SK-N-SH (cell line): ENCODE data around the gene GPS2. TPM values are rescaled to one million over a fixed set of nuclear protein-coding genes. Genes with fewer than 3 reads are reported as not detected.

ENCODE experiments used
- CTCF ChIA-PET: fragments of 300-600, 350-600 bp; formaldehyde crosslinking; extraction: SDS; loops from one replicate; lab custom pipeline; 2021; lab: Yijun Ruan, JAX
- POLR2A ChIA-PET: fragments of 350-600 bp; sonication (Branson Sonifier 250); formaldehyde crosslinking; extraction: SDS; loops from one replicate; lab custom pipeline; 2020; ENCODE audit warnings: antibody characterized with exemption, inconsistent platforms; lab: Yijun Ruan, JAX
- DNase-seq: peaks from one replicate; pipeline ENCODE4 v3.0.0; 2012
- H2AFZ ChIP-seq: fragments of 200-600 bp; sonication (generic); 2 replicates; pipeline ENCODE4 v1.8.1; 2016; ENCODE audit warnings: antibody characterized with exemption, mild to moderate bottlenecking, low read depth
- H3F3A ChIP-seq: fragments of 200-600 bp; sonication (generic); replicated peaks from 2 replicates; pipeline ENCODE3; 2016; ENCODE audit warnings: antibody characterized with exemption, mild to moderate bottlenecking; ENCODE audit not compliant: insufficient read depth
- H3K27ac ChIP-seq, 2 experiments: fragments of 200-500 bp in 1 of 2; fragments of 200-600 bp in 1 of 2; sonication (Bioruptor generic) in 1 of 2; sonication (generic), shearing (Covaris generic) in 1 of 2; 2 replicates each; pipeline versions ENCODE4 v1.5.1 to v1.6.1; 2014 to 2016; ENCODE audit warnings: low read depth in 2 of 2, inconsistent platforms in 1 of 2, low read length in 1 of 2, mild to moderate bottlenecking in 1 of 2, mixed read lengths in 1 of 2
- H3K27me3 ChIP-seq: fragments of 200-600 bp; sonication (generic), shearing (Covaris generic); 2 replicates; pipeline ENCODE4 v1.6.1; 2016; ENCODE audit warnings: mixed run types; ENCODE audit not compliant: insufficient read depth
- H3K36me3 ChIP-seq, 2 experiments: fragments of 200-500 bp in 1 of 2; fragments of 200-600 bp in 1 of 2; sonication (Bioruptor generic) in 1 of 2; sonication (generic) in 1 of 2; replicated peaks in 1 of 2; 2 replicates each; pipeline versions ENCODE3 to v1.5.1; 2014 to 2016; ENCODE audit warnings: low read length in 1 of 2, mild to moderate bottlenecking in 1 of 2; ENCODE audit not compliant: insufficient read depth in 2 of 2, control insufficient read depth in 1 of 2
- H3K4me1 ChIP-seq, 2 experiments: fragments of 200-500 bp in 1 of 2; fragments of 200-600 bp in 1 of 2; sonication (Bioruptor generic) in 1 of 2; sonication (generic), shearing (Covaris generic) in 1 of 2; 2 replicates each; pipeline versions ENCODE4 v1.5.1 to v1.6.1; 2014 to 2016; ENCODE audit warnings: low read depth in 1 of 2, low read length in 1 of 2, mixed run types in 1 of 2; ENCODE audit not compliant: insufficient read depth in 2 of 2, control insufficient read depth in 1 of 2
- H3K4me2 ChIP-seq: fragments of 200-600 bp; sonication (generic), shearing (Covaris generic); 2 replicates; pipeline ENCODE4 v1.6.1; 2017; ENCODE audit warnings: mixed run types
- H3K4me3 ChIP-seq, 2 experiments: fragments of 200-500 bp in 1 of 2; fragments of 200-600 bp in 1 of 2; sonication (Bioruptor generic) in 1 of 2; sonication (generic), shearing (Covaris generic) in 1 of 2; 2 replicates each; pipeline versions ENCODE4 v1.5.1 to v1.8.1; 2014 to 2016; ENCODE audit warnings: low read depth in 2 of 2, inconsistent platforms in 1 of 2, low read length in 1 of 2, mild to moderate bottlenecking in 1 of 2, mixed read lengths in 1 of 2, moderate library complexity in 1 of 2
- H3K79me2 ChIP-seq: fragments of 200-600 bp; sonication (generic); 2 replicates; pipeline ENCODE4 v1.8.1; 2017; ENCODE audit warnings: mild to moderate bottlenecking; ENCODE audit not compliant: insufficient read depth
- H3K9ac ChIP-seq: fragments of 200-600 bp; sonication (generic); 2 replicates; pipeline ENCODE4 v1.6.1; 2017; ENCODE audit warnings: mixed run types
- H3K9me2 ChIP-seq: fragments of 200-600 bp; sonication (generic); 2 replicates; pipeline ENCODE4 v1.6.1; 2017; ENCODE audit warnings: mixed run types
- H3K9me3 ChIP-seq: fragments of 200-600 bp; sonication (generic); 2 replicates; pipeline ENCODE4 v1.6.1; 2017; ENCODE audit warnings: mixed run types, mild to moderate bottlenecking, moderate library complexity
- H4K20me1 ChIP-seq: fragments of 200-600 bp; sonication (generic); 2 replicates; pipeline ENCODE4 v1.6.1; 2017; ENCODE audit warnings: mild to moderate bottlenecking, mixed run types; ENCODE audit not compliant: insufficient read depth
- CHD2 ChIP-seq: fragments of 150-350 bp; IDR thresholded peaks from 2 replicates; pipeline ENCODE4 v1.6.1; 2018; ENCODE audit warnings: low read length; ENCODE audit not compliant: partially characterized antibody
- EP300 ChIP-seq, 2 experiments: IDR thresholded peaks; 2 replicates each; pipeline versions ENCODE4 v1.4.0 to v1.6.1; 2012; ENCODE audit warnings: borderline replicate concordance in 1 of 2, low read depth in 1 of 2, low read length in 1 of 2
- EZH2phosphoT487 ChIP-seq: fragments of 200-600 bp; sonication (generic); IDR thresholded peaks from 2 replicates; pipeline ENCODE4 v1.6.1; 2017; ENCODE audit warnings: low read depth, mixed run types, mild to moderate bottlenecking, antibody characterized with exemption, moderate library complexity, borderline replicate concordance
- FOSL2 ChIP-seq: IDR thresholded peaks from 2 replicates; pipeline ENCODE4 v1.4.0; 2012; ENCODE audit warnings: low read depth, mild to moderate bottlenecking, moderate library complexity, borderline replicate concordance
- GABPA ChIP-seq: IDR thresholded peaks from 2 replicates; pipeline ENCODE4 v1.4.0; 2012; ENCODE audit warnings: low read depth, mild to moderate bottlenecking
- MXI1 ChIP-seq: IDR thresholded peaks from 2 replicates; pipeline ENCODE4 v1.6.1; 2012; ENCODE audit warnings: mild to moderate bottlenecking, low read depth, low read length, improper control_type of control experiment
- NFIC ChIP-seq: IDR thresholded peaks from 2 replicates; pipeline ENCODE4 v1.4.0; 2012; ENCODE audit warnings: borderline replicate concordance
- RFX5 ChIP-seq: IDR thresholded peaks from 2 replicates; pipeline ENCODE4 v1.6.1; 2012; ENCODE audit warnings: mild to moderate bottlenecking, improper control_type of control experiment, low read length
- SMC3 ChIP-seq: IDR thresholded peaks from 2 replicates; pipeline ENCODE4 v1.6.1; 2012; ENCODE audit warnings: low read depth, low read length, improper control_type of control experiment
- TAF1 ChIP-seq: IDR thresholded peaks from 2 replicates; pipeline ENCODE4 v1.6.1; 2012; ENCODE audit warnings: low read depth, mild to moderate bottlenecking, low read length, moderate library complexity, borderline replicate concordance
- TCF12 ChIP-seq: IDR thresholded peaks from 2 replicates; pipeline ENCODE4 v1.4.0; 2012
- TEAD4 ChIP-seq: IDR thresholded peaks from 2 replicates; pipeline ENCODE4 v1.4.0; 2012; ENCODE audit warnings: mild to moderate bottlenecking, borderline replicate concordance; ENCODE audit not compliant: insufficient read depth
- YY1 ChIP-seq: IDR thresholded peaks from 2 replicates; pipeline ENCODE4 v1.4.0; 2012; ENCODE audit warnings: low read depth, mild to moderate bottlenecking
- WGBS: methylation state at CpG from one replicate; pipeline ENCODE4 v1.1.6; 2017; ENCODE audit warnings: low lambda C conversion rate; 5-methylcytosine and 5-hydroxymethylcytosine counted together
- polyA plus RNA-seq, 3 experiments: library from polyadenylated mRNA; depleted of rRNA; stranded (reverse); fragments of >200 nt; gene quantifications; 2 replicates each; pipeline ENCODE4 v1.2.3, GENCODE V29; 2012
- TF ChIP-seq, protein P1 (sequence below): fragments of 200-600 bp; sonication (generic); IDR thresholded peaks from 2 replicates; pipeline ENCODE4 v1.6.1; 2017; ENCODE audit warnings: antibody characterized with exemption, mild to moderate bottlenecking, moderate library complexity
- TF ChIP-seq, protein P2 (sequence below): fragments of 150-350 bp; IDR thresholded peaks from 2 replicates; pipeline ENCODE4 v1.6.1; 2017; ENCODE audit warnings: antibody characterized with exemption, low read length, low read depth, borderline replicate concordance
- TF ChIP-seq, protein P3 (sequence below): IDR thresholded peaks from 2 replicates; pipeline ENCODE4 v1.4.0; 2012; ENCODE audit warnings: low read depth, borderline replicate concordance
- TF ChIP-seq, protein P4 (sequence below): IDR thresholded peaks from 2 replicates; pipeline ENCODE4; 2012

Gene GPS2
- polyA plus RNA-seq, 1 of the 3 experiments (the other 2 are of a cell fraction): 102 TPM

DNA sequence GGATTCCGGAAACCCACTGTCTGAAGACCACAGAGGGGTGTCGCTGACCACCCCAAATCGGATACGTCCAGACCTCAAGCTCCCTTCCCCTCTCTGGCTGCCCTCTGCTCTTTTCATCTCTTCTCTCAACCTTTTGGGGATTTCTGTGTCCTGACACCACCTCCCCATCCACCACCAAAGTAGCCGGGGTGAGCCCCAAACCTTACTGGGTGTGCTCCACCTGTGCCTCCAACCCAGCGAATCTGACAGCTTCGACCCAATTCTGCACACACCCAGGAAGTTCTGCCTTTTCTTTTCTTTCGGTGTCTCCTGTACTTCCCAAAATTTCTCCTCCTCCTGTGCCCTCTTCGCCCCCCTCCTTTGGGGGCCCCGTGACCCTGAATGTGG, 37.3 kb upstream of the GPS2 start:
- Histone ChIP-seq H3K4me1 (peaks cover 19 to 48% of the 10 kb centered on the region in 2 experiments; a peak in 2 of 4 replicates), H3K27me3 (no peaks in the 10 kb centered on the region), H3K4me3 (peak overlapping the region; percentile 69 to 97), H3K27ac (peak overlapping the region; percentile 88 to 99), H3K9ac (peak overlapping the region; percentile 100), H3F3A (peaks cover 15% of the 10 kb centered on the region), H3K9me3 (no peaks in the 10 kb centered on the region), H3K9me2 (no peaks in the 10 kb centered on the region), H4K20me1 (no peaks in the 10 kb centered on the region; the same call in 1 of the 2 replicates), H2AFZ (no peak overlapping the region), H3K36me3 (no peaks in the 10 kb centered on the region), H3K4me2 (peak overlapping the region; percentile 100), H3K79me2 (peaks cover 38% of the 10 kb centered on the region)
- TF ChIP-seq, protein P1, sequence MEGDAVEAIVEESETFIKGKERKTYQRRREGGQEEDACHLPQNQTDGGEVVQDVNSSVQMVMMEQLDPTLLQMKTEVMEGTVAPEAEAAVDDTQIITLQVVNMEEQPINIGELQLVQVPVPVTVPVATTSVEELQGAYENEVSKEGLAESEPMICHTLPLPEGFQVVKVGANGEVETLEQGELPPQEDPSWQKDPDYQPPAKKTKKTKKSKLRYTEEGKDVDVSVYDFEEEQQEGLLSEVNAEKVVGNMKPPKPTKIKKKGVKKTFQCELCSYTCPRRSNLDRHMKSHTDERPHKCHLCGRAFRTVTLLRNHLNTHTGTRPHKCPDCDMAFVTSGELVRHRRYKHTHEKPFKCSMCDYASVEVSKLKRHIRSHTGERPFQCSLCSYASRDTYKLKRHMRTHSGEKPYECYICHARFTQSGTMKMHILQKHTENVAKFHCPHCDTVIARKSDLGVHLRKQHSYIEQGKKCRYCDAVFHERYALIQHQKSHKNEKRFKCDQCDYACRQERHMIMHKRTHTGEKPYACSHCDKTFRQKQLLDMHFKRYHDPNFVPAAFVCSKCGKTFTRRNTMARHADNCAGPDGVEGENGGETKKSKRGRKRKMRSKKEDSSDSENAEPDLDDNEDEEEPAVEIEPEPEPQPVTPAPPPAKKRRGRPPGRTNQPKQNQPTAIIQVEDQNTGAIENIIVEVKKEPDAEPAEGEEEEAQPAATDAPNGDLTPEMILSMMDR: peak; percentile 62
- no peak for TF ChIP-seq CHD2
- TF ChIP-seq GABPA: no peak
- TF ChIP-seq, protein P2, sequence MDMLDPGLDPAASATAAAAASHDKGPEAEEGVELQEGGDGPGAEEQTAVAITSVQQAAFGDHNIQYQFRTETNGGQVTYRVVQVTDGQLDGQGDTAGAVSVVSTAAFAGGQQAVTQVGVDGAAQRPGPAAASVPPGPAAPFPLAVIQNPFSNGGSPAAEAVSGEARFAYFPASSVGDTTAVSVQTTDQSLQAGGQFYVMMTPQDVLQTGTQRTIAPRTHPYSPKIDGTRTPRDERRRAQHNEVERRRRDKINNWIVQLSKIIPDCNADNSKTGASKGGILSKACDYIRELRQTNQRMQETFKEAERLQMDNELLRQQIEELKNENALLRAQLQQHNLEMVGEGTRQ: no peak
- TF ChIP-seq SMC3: no peak
- TF ChIP-seq, protein P3, sequence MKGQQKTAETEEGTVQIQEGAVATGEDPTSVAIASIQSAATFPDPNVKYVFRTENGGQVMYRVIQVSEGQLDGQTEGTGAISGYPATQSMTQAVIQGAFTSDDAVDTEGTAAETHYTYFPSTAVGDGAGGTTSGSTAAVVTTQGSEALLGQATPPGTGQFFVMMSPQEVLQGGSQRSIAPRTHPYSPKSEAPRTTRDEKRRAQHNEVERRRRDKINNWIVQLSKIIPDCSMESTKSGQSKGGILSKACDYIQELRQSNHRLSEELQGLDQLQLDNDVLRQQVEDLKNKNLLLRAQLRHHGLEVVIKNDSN: no peak
- no peak for TF ChIP-seq TCF12
- WGBS: 55% methylated on average over 10 of the region's 10 CpGs
- ChIA-PET CTCF (interaction anchor here (0.7 to 5.2 kb wide), 12 partner anchors 10 to 266 kb away, joined by 3 to 52 read pairs (median 4); partner anchors contain the start of genes ACAP1 and SENP3), POLR2A (interaction anchor here (0.6 kb wide), 1 partner anchor 849 kb away, joined by 3 read pairs; no protein-coding TSS in a partner anchor)
- no peak for DNase-seq

DNA sequence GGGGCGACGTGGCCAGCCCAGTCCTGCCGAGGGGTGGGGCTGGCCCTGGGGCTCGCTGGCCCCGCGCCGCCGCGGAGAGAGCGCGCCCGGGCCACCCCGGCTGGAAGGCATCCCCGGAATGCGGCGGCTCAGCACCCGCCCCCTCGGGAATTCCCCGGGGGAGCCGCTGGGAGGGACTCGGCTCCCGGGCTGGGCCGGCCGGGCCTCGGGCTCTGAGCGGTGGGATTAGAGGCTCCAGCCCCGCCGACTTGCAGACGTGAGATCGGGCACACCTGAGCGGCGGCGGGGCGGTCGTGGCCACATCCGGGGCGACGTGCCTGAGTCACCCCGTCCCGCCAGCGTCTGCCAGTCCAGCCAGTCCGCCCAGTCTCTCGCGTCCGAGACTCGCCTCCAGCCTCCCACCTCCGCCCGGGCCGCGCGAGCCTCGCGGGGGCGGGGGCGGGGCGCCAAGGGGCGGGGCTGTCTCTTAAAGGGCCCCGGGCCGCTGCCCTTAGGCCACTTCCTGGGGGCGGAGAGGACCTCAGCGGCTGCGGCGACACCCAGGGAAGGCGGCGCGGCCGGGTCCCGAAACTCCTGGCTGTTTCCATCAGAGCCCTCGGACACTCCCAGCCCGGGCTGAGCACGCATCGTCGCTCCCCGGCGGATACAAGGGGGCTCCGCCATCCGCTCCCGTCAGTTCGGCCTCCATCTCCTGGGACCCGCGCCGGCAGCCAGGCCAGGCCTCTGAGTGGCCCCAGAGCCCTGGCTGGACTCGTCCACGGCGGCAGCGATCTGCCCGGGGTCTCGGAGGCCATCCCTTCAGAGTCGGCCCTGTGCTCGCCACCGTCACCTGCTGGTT, 36.7 kb upstream of the GPS2 start, which contains the start of gene KCTD11:
Gene KCTD11 (plus strand): TSS at position 498 of the 838 bp plus-strand sequence.
- Histone ChIP-seq H3K9me2 (no peaks in the 10 kb centered on the region), H3K4me2 (peak within 1 kb of the TSS; percentile 100), H3K9ac (peak within 1 kb of the TSS; percentile 100), H3K79me2 (peaks cover 38% of the 10 kb centered on the region), H3K36me3 (no peaks in the 10 kb centered on the region), H2AFZ (peak within 1 kb of the TSS; percentile 68), H3K27ac (peak within 1 kb of the TSS; percentile 88 to 99), H4K20me1 (no peaks in the 10 kb centered on the region; the same call in 1 of the 2 replicates), H3K4me3 (peak within 1 kb of the TSS; percentile 69 to 97), H3K9me3 (no peaks in the 10 kb centered on the region), H3K4me1 (peaks cover 19 to 48% of the 10 kb centered on the region in 2 experiments; a peak in 2 of 4 replicates), H3K27me3 (no peaks in the 10 kb centered on the region), H3F3A (peaks cover 16% of the 10 kb centered on the region)
- DNase-seq: peak; percentile 89
- POLR2A ChIA-PET: interaction anchor here (0.6 to 1.0 kb wide), 3 partner anchors 22 to 850 kb away, joined by 3 to 4 read pairs (median 3); no protein-coding TSS in a partner anchor
- CTCF ChIA-PET: interaction anchor here (0.5 to 5.2 kb wide), 16 partner anchors 10 to 266 kb away, joined by 3 to 52 read pairs (median 3); partner anchors contain the start of genes ACAP1 and SENP3
- 4% methylated on average over 11 of the region's 91 CpGs for WGBS
- TF ChIP-seq EP300 (IDR thresholded peaks at IDR 0.05; ENCODE audit: borderline replicate concordance in 1 of 2, low read depth in 1 of 2, low read length in 1 of 2) (peak in 1 of 2 experiments; percentile 14; a peak in 1 of 4 replicates), MXI1 (peak; percentile 17; the same call in 1 of the 2 replicates), RFX5 (no peak), NFIC (no peak), TCF12 (peak; percentile 11; the same call in 1 of the 2 replicates), TEAD4 (peak; percentile 97), EZH2phosphoT487 (no peak), TAF1 (no peak), FOSL2 (no peak), YY1 (0 out of 2 replicates have a peak, but pooled peaks have one; percentile 20)
- TF ChIP-seq, protein P3: 0 out of 2 replicates have a peak, but pooled peaks have one; percentile 2
- TF ChIP-seq, protein P4, sequence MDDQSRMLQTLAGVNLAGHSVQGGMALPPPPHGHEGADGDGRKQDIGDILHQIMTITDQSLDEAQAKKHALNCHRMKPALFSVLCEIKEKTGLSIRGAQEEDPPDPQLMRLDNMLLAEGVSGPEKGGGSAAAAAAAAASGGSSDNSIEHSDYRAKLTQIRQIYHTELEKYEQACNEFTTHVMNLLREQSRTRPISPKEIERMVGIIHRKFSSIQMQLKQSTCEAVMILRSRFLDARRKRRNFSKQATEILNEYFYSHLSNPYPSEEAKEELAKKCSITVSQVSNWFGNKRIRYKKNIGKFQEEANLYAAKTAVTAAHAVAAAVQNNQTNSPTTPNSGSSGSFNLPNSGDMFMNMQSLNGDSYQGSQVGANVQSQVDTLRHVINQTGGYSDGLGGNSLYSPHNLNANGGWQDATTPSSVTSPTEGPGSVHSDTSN: no peak; the same call in 1 of the 2 replicates
- TF ChIP-seq, protein P2: no peak
